GM18868 (cell line): ENCODE data around the gene THTPA.
"Not testable (repeated sequence)": the region's sequence is repeated elsewhere in the genome, so short reads cannot be mapped to it uniquely, and the experiment has no call there.

ENCODE experiments used
- ATAC-seq: cut with Tn5 transposase; IDR thresholded peaks from one replicate; pipeline ENCODE4 v1.9.1; 2021; ENCODE audit warnings: mild to moderate bottlenecking, moderate library complexity; ENCODE audit not compliant: unreplicated experiment

Gene THTPA

GRCh38 chr14:23533652-23534435 lies 22.2 kb upstream of the THTPA start:
- ATAC-seq, result no peak

- no peak for ATAC-seq
Measured at GRCh38 chr14:23535943-23536342, 20.1 kb upstream of the THTPA start.

- ATAC-seq, result no peak
Measured at GRCh38 chr14:23536494-23536893, 19.6 kb upstream of the THTPA start.

- ATAC-seq, result not testable (repeated sequence)
Measured at GRCh38 chr14:23536906-23537305, 19.2 kb upstream of the THTPA start.

GRCh38 chr14:23537351-23538049 lies 18.6 kb upstream of the THTPA start:
- no peak for ATAC-seq

- ATAC-seq, result no peak
Measured at GRCh38 chr14:23538050-23538718, 17.9 kb upstream of the THTPA start.

GRCh38 chr14:23538785-23539184 lies 17.3 kb upstream of the THTPA start:
- ATAC-seq, result no peak

- no peak for ATAC-seq
Measured at GRCh38 chr14:23539248-23540140, 16.6 kb upstream of the THTPA start.

GRCh38 chr14:23540141-23540469 lies 16.0 kb upstream of the THTPA start:
- ATAC-seq, result no peak

GRCh38 chr14:23542261-23542660 lies 13.8 kb upstream of the THTPA start:
- ATAC-seq, result no peak

GRCh38 chr14:23543403-23543802 lies 12.7 kb upstream of the THTPA start:
- ATAC-seq, result no peak

- no peak for ATAC-seq
Measured at GRCh38 chr14:23544511-23545447, 11.3 kb upstream of the THTPA start.

GRCh38 chr14:23545740-23546365 lies 10.2 kb upstream of the THTPA start:
- no peak for ATAC-seq

- no peak for ATAC-seq
Measured at GRCh38 chr14:23546450-23547035, 9.5 kb upstream of the THTPA start.

GRCh38 chr14:23547924-23548323 lies 8.1 kb upstream of the THTPA start:
- ATAC-seq, result no peak

- ATAC-seq, result no peak
Measured at GRCh38 chr14:23548351-23549318, 7.4 kb upstream of the THTPA start.

GRCh38 chr14:23550131-23550811 lies 5.8 kb upstream of the THTPA start:
- no peak for ATAC-seq
